ENCODE measurements around the gene KTN1. TPM values are rescaled to one million over a fixed set of nuclear protein-coding genes. Genes with fewer than 3 reads are reported as not detected.

The KTN1 gene
- total RNA-seq, 1 experiment from 2014 or later: 217 TPM

DNA sequence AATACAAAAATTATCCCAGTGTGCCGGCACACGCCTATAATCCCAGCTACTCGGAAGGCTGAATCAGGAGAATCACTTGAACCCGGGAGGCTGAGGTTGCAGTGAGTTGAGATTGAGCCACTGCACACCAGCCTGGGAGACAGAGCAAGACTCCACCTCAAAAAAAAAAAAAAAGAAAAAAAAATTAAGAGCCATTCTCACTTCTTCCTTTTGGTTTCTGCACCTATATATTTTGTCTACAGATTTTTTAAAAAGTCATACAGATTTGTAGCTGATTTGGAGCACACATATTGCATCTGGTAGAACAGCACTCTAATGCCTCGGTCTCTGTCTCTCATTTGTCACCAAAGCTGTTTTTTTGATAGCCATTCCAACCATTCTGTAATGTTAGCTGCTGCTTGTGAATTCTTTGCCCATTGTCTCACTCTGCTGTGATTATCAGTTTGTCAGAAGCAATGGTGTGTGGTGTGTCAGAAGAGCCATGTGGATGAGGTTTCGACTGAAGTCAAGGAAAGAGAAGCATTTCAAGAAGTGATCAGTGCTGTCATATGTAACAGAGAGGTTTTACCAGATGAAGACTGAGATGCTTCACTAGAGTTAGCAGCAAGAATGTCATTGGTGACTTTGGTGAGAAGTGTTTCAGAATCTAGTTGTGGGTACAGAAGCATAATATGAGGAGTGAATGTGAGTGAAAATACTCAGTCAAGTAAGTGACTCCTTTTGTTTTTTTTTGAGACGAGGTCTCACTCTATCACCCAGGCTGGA is 8.7 kb upstream of the KTN1 start:
- DNase-seq (ENCODE audit: low read depth): no peak
- in situ Hi-C loops (cut with HindIII; ENCODE audit: low pct_unique_long_range_greater_than_20kb, low sequenced_read_pairs): no loop called here

DNA sequence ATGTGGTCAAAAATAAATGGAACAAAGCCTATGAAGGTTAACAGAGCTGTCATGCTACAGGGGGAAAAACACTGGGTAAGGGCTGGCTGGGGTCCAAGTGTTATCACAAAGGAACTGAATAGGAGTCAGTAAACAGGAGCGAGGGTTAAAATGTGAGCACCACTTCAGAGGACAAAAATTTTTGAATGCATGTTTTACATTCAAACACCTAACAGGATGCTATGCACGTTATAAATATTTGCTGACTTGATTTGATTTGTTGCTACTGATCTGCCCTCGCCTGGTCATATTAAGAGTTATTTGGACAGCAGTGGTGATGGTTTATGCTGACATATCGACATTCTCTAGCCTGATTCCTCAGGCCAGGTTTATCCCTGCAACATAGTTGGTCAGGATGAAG is 7.4 kb upstream of the KTN1 start:
- no peak for DNase-seq (ENCODE audit: low read depth)
- in situ Hi-C loops (cut with HindIII; ENCODE audit: low pct_unique_long_range_greater_than_20kb, low sequenced_read_pairs): no loop called here

DNA sequence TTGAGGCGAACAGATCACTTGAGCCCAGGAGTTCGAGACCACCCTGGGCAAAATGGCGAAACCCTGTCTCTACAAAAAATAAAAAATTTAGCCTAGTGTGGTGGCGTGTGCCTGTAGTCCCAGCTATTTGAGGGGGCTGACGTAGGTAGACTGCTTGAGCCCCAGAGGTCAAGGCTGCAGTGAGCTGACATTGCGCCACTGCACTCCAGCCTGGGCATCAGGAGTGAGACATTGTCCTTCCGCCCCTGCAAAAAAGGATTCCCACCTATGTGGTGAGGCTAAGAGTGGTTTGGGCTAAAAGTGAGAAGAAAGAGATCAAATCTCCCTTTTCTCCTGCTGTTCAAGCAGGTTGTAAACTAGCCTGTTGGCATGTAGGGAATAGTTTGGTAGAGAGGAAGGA is 5.0 kb upstream of the KTN1 start:
- DNase-seq (ENCODE audit: low read depth): no peak
- in situ Hi-C loops (cut with HindIII; ENCODE audit: low pct_unique_long_range_greater_than_20kb, low sequenced_read_pairs): no loop called here

DNA sequence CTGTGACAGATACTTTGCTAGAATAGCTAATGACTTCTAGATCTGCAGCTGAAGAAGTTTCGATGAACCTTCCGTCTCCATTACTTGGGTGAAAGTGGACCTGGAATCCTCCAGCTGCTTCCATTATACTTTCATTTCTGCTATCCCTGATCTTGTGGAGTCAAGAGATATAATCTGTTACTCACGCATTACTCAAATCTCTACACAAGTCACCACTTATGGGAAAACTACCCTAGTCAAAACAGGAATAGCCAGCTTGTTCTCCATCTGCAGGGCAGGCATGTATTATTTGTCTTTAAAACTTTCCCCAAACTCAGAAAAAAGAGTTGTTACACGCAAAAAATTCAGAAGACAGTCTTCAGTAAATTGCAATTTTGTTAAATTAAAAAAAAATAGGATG is 2.8 kb upstream of the KTN1 start:
- in situ Hi-C loops (cut with HindIII; ENCODE audit: low pct_unique_long_range_greater_than_20kb, low sequenced_read_pairs): no loop called here

DNA sequence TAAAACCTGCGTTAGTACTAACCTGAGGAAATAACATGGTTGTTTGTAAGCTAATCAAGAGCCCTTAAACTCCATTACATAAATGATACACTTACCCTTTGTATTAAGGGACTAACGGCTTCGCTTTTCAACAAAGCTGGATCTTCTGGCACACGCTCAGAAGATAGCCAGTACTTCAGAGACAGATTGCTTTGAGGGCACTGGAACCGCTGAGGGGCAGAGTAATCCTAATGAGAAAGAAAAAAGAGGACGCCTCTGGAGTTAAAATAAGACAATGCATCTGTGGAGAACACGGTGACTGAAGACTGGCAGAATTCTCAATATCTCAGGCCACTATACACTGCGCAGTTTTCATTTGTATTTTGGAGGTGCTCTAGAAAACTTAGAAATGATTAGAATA is 1.5 kb upstream of the KTN1 start:
- DNase-seq (ENCODE audit: low read depth): no peak
- in situ Hi-C loops (cut with HindIII; ENCODE audit: low pct_unique_long_range_greater_than_20kb, low sequenced_read_pairs): no loop called here

More for the DNA sequence above, 2.8 kb upstream of the KTN1 start:
- DNase-seq (ENCODE audit: low read depth): no peak

DNA sequence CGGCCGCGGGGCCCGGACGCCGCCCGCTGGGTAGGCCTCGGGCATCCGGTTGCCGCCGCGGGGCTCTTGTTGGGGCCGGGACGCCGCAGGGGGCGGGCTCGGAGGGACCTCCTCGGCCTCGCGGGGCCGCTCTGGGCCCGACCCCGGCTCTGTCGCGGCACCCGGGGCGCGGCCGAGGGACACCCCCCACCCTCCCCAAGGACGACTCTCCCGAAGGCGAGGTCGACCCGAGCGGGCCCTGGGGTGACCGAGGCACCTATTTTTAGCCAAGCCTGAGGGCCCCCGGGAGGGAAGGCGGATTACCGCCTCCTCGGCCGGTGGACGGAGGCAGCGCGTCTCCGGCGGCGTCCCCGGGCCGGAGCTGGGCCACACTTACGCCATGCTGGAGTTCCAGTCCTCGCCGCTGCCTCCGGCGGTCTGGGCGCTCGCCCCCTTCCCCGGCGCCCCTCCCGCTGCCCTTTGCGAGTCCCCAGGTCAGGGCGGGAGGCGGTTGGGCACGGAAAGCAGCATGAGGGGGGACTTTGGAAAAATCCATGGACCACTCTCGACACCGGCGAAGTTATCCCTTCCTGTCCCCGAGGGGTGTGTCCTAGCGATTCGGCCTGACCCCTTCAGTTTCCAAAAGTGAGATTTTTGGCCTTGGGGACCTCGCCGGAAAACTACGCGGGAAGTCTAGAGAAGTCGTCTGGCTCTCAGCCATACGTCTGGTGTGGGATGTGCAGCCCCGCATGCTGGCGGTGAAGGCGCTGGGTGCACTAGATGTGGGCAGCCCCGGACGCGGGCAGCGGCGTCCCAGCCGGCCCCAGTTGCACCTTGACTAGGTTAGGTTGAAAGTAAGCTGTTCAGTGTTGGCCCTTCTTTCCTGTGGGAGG is 699 bp downstream of the KTN1 start:
- peak; percentile 67 for DNase-seq (ENCODE audit: low read depth)
- in situ Hi-C loops (cut with HindIII; ENCODE audit: low pct_unique_long_range_greater_than_20kb, low sequenced_read_pairs): no loop called here

DNA sequence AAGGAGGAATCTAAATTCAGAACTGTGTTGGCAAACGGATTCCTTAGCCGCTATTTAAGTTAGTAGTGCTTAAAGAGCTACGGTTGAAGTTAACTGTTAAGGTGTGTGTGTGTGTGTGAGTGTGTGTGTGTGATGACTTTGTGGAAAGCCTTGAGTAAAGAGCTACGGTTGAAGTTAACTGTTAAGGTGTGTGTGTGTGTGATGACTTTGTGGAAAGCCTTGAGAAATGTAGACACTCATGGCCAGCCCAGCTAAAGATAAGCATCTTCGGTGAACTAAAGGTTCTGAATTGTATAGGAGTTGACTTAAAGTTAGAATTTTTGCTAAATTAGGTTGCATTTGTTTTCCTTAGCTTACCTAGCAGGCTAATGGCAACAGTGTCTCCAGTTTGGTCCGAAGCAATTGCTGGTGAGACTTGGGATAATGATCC is 1.4 kb downstream of the KTN1 start:
- peak; percentile 66 for DNase-seq (ENCODE audit: low read depth)
- in situ Hi-C loops (cut with HindIII; ENCODE audit: low pct_unique_long_range_greater_than_20kb, low sequenced_read_pairs): no loop called here

DNA sequence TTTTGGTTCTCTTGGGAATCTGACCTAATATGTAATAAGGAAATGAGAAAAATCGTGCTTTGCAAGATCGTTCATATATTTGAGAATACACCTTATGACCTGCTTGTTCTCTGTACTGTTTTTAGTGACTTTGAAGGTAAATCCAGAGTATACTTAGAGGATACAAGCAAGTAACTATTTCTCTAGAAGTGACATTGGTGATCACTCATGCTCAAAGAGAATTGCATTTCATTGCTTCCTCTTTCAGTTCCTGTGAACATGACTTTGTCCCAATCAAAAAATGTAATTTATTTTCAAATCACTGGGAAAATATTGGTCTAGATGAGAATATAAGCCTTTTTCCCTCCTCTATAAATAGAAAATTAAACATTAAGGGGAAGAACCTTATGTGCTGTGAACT is 2.7 kb downstream of the KTN1 start:
- no peak for DNase-seq (ENCODE audit: low read depth)
- in situ Hi-C loops (cut with HindIII; ENCODE audit: low pct_unique_long_range_greater_than_20kb, low sequenced_read_pairs): no loop called here

DNA sequence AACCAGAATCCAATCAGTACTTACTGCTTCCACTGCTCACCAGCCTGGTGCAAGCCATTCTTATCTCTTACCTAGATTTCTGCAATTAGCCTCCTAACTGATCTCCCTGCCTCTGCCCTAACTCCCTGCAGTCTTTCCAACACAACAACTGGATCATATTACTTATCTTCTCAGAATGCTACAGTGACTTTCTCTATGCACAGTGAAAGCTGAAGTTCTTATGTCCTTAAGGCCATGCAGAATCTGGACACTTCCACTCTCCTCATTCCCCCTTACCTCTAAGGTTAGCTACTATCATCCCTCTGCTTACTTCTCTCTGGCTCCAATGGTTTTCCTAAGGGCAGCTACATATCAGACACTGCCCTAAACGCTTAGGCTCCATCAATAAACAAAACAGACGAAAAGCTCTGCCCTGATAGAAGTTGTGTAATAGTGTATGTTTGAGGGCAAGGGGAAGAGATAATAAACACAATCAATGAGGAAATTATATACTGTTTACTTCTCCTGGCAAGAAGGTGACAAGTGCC is 4.0 kb downstream of the KTN1 start:
- in situ Hi-C loops (cut with HindIII; ENCODE audit: low pct_unique_long_range_greater_than_20kb, low sequenced_read_pairs): no loop called here
- DNase-seq (ENCODE audit: low read depth): no peak

DNA sequence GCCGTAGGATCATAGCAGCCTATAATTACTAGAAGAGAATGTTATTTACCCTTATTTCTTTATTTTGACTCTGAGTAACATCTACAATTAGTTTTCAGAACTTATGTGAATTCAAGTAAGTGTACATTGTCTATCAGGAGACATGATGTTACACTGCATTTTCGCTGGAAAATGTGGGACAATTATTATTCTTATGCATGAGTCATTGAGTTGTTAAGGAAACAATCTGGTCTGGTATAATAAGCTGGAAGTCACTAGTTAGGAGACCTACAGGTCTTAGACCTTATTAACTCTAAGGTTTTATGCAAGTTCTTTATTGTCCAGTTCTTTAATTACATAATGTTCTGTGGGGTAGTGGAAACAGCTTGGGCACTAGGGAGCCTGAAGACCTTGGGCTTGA is 5.8 kb downstream of the KTN1 start:
- DNase-seq (ENCODE audit: low read depth): peak; percentile 53

DNA sequence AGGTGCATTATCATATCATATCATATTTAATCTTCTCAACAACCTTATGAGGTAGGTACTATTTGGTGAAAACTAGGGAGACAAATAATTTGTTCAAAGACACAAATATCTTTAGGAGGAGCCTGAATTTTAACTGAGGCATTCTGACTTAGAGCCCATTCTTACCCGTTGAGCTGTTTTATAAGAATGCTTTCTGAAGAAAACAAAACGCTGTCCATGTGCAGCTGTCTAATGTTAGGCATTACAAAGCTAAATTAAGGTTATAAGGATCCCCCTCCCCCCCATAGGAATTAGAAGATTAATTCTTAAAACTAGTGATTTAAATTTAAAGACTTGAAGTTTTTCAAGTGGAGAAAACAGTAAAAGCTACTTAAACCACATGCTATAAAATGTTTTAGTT is 6.4 kb downstream of the KTN1 start:
- DNase-seq (ENCODE audit: low read depth): no peak
- in situ Hi-C loops (cut with HindIII; ENCODE audit: low pct_unique_long_range_greater_than_20kb, low sequenced_read_pairs): no loop called here

More for the DNA sequence above, 5.8 kb downstream of the KTN1 start:
- in situ Hi-C loops (cut with HindIII; ENCODE audit: low pct_unique_long_range_greater_than_20kb, low sequenced_read_pairs): no loop called here

DNA sequence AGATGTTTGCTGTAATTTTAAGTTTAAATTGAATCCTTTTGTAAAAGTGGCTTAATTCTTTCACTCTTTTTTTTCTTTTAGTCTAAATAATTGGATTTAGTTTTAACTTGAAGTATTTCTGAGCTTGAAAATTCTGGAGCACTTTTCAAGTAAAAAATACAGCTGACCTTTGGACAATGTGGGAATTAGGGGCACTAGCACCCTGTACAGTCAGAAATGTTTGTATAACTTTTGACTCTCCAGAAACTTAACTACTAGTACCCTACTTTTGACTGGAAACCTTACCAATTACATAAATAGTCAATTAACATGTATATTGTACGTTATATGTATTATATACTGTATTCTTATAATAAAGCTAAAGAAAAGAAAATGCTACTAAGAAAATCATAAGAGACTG is 7.8 kb downstream of the KTN1 start:
- in situ Hi-C loops (cut with HindIII; ENCODE audit: low pct_unique_long_range_greater_than_20kb, low sequenced_read_pairs): no loop called here
- no peak for DNase-seq (ENCODE audit: low read depth)

DNA sequence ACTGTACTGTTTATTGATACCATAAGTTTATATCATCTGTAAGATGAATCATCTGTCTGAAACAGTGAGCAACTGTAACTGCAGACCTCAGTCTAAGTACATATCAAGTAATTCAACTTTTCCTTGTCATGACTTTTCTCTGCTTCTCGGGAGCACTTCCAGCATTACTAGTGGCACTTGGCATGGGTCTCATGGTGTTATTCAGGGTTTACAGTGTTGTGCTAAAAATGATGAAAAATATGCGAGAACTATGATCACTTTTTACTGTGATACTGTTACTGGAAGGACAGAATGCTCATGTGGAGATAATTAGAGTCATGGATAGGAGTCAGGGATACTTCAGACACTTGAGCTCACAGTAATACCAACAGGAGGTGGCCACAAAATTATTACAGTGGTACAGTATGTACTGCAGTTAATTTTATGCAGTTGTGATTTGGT is 8.3 kb downstream of the KTN1 start:
- no peak for DNase-seq (ENCODE audit: low read depth)
- in situ Hi-C loops (cut with HindIII; ENCODE audit: low pct_unique_long_range_greater_than_20kb, low sequenced_read_pairs): no loop called here

DNA sequence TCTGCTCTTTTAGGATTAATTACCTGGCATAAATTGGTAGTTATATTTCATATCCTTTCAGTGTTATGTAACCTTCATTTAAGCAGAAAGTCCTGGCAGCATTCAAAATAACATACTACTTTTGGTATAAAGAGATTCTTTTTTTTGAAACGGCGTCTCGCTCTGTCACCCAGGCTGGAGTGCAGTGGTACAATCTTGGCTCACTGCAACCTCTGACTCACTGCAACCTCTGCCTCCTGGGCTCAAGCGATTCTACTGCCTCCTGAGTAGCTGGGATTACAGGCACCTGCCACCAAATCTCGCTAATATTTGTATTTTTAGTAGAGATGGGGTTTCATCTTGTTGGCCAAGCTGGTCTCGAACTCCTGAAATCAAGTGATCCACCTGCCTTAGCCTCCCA is 9.2 kb downstream of the KTN1 start:
- peak; percentile 51 for DNase-seq (ENCODE audit: low read depth)
- in situ Hi-C loops (cut with HindIII; ENCODE audit: low pct_unique_long_range_greater_than_20kb, low sequenced_read_pairs): no loop called here

DNA sequence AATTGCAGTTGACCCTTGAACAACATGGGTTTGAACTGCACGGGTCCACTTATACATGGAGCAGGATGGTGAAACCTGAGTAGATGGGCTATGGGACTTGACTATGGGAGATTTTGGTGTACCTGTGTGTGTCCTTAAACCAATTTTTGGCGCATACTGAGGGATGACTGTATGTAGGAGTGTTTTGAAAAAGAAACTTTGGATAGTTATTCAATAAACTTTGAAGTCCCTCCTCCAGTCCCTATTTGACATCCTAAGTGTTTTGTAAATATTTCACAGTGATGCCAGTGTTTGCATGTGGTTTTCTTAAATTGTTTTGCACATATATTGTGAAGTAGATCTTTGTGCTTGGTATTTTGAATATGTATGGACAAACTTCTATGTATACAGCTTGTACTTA is 12.4 kb downstream of the KTN1 start:
- in situ Hi-C loops (cut with HindIII; ENCODE audit: low pct_unique_long_range_greater_than_20kb, low sequenced_read_pairs): no loop called here
- DNase-seq (ENCODE audit: low read depth): no peak

DNA sequence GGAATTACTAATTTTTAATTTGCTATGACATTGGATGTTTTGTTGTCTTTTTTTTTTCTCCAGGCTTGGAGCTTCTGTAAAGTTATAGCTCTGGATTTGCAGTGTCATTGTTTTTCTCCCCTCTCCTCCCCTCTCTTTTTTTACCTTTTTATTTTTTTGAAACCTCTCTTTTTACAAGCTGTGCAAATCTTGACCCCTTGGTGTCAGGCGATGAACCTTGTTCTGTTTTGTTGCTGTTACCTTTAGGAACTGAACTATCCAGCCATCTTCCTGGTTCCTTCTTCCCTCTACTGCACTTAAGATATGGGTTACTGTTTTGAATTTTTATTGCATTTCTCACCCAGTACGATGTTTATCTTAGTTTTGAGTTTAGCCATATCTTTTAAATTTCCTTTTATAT is 13.7 kb downstream of the KTN1 start:
- peak; percentile 94 for DNase-seq (ENCODE audit: low read depth)
- in situ Hi-C loops (cut with HindIII; ENCODE audit: low pct_unique_long_range_greater_than_20kb, low sequenced_read_pairs): no loop called here

DNA sequence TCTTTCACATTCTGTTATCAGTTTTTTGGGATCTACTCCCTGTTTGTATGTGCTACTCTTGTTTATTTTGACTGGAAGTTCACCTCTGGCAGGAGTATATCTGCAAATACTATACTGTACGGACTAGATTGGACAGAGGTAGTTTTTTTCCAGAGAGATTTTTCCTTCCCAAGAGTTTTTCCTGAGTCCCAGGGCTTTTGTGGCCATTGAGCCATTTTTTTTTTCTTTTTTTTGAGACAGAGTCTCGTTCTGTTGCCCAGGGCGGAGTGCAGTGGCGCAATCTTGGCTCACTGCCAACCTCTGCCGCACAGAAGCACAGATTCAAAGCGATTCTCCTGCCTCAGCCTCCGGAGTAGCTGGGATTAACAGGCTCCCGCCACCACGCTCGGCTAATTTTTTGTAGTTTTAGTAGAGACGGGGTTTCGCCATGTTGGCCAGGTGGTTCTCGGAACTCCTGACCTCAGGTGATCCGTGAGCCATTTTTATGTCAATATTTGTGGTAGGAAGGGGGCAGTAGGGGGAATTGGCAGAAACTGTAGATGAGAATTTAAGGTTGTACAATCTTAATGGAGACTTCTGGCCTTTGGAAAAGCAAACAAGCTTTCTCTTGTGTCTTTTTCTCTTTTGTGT is 19.4 kb downstream of the KTN1 start:
- in situ Hi-C loops (cut with HindIII; ENCODE audit: low pct_unique_long_range_greater_than_20kb, low sequenced_read_pairs): no loop called here
- DNase-seq (ENCODE audit: low read depth): peak; percentile 89

DNA sequence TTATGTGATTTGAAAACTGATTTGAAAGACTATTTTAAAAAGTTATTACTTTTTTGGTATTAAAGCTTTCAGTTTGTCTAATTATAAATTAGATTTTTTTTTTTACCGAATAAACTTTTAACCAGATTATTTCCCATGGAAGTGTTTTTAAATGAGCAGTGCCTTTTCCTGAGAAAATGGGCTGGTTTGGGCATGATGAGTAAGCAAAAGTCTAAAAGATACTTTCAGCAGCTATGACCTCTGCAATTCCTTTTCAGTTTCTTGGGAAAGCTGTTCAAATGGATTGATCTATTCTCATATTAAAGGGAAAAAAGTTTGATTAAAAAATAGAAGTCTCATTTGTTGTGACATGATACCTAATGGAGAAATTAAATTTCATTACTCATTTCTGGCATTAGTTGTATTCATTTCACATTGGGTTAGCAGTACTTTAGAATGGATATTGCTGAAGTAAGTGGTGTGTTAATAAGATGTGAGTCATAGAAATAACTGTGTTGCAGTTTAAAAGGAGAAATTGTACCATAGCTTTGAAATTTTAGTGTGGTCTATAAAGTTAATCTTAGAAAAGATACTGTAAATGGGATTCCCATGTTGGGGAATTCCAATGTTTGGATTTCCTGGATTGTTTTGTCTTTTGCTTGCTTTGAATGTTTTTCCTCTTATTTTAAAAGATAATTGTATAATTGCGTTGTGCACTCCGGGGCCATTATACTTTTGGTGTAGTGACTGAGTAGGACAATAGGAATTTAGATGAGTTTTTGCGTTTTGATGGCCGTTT is 21.0 kb downstream of the KTN1 start:
- in situ Hi-C loops (cut with HindIII; ENCODE audit: low pct_unique_long_range_greater_than_20kb, low sequenced_read_pairs): no loop called here
- peak; percentile 82 for DNase-seq (ENCODE audit: low read depth)

All from Caki2 (cell line).